ENCODE measurements around the gene BEX2.
"Not testable (repeated sequence)": the region's sequence is repeated elsewhere in the genome, so short reads cannot be mapped to it uniquely, and the experiment has no call there.

The BEX2 gene

GRCh38 chrX:103310555-103311398 is at the start of gene BEX2:
Gene BEX2 (minus strand): TSS chrX:103310990. CDS start chrX:103309976, 1,014 bp downstream.
- peak; percentile 80 for DNase-seq

- DNase-seq, result no peak
Measured at GRCh38 chrX:103360092-103360491, 49.3 kb upstream of the BEX2 start.

DNA sequence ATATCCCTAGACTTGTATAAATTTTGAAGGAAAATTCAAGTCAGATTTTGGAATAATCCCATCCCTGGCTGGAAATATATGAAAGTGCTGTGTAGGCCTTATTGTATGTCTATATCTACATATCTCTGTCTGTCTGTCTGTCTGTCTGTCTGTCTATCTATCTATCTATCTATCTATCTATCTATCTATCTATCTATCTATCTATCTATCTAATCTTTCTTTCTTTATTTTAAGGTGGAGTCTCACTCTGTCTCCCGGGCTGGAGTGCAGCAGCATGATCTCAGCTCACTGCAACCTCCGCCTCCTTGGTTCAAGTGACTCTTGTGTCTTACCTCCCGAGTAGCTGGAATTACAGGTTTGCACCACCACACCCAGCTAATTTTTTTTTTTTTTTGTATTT is 48.8 kb upstream of the BEX2 start:
- DNase-seq, result not testable (repeated sequence)

GRCh38 chrX:103357871-103358270 is 47.1 kb upstream of the BEX2 start:
- no peak for DNase-seq

GRCh38 chrX:103356858-103357257 is 46.1 kb upstream of the BEX2 start:
- DNase-seq, result no peak

GRCh38 chrX:103356130-103356798 is 45.5 kb upstream of the BEX2 start, which contains the start of gene TCEAL9:
Gene TCEAL9 (plus strand): TSS chrX:103356506. CDS start chrX:103357685, 1,179 bp downstream.
- DNase-seq, result no peak

DNA sequence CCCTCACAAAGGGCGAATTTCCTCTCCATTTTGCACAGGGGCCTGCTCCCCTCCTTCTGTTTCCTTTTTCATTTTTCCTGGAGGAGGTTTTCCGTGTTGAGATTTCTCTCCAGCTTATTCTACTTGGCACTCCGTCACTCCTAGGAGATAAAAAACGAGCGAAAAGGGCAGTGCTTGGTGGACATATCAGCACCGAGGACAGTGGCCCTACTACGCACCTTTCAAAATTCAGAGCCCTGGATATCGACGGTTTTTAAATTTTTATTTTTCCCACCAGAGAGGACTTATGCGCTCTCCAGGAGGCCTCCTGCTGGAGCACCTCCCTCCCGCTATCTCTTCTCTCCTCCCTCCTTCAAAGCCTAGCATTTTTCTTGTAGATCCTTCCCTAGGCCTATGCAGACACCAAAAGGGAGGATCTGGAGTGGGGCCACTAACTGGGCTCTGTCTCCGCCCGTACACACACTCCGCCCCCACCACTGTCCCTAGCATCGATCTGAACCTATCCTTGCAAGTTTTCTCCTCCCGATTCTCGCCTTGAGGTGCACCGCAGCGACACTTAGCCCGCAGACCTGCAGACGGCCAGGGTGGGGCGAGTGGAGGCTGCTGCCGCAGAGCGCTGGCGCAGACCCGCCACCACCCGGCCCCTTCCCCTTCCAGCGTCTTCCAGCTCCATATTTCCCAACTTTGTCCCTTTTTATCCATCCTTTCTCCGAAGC is 37.0 kb upstream of the BEX2 start:
- DNase-seq, result no peak

DNA sequence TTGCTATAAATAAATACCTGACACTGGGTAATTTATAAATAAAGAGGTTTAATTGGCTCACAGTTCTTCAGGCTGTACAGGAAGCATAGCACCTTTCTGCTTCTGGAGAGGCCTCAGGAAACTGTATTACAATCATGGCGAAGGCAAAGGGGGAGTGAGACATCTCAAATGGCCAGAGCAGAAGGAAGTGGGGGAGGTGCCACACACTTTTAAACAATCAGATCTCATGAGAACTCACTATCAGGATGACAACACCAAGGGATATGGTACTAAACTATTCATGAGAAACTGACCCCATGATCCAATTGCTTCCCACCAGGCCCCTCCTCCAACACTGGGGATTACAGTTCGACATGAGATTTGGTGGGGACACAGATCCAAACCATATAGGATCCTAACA is 33.8 kb upstream of the BEX2 start:
- DNase-seq, result no peak

- DNase-seq, result peak; percentile 37
Measured at GRCh38 chrX:103343105-103343504, 32.3 kb upstream of the BEX2 start.

DNA sequence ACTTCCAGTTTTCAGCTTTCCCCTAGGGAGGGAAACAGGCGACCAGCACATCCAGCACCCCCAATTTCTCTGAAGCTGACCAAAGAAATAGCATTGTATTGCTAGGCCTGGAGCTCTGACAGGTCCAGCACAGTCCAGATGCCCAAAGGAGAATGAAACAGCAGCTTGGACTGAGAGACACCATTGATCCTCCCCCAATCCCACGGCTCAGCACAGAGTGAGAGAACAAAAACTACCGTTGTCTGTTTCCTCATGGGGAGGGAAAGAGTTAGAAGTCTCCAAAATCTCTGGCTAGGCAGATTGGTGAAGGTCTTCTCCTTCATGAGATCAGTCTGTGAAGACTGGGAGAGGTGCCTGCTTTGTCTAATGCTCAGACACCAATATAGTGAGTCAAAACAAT is 27.9 kb upstream of the BEX2 start:
- no peak for DNase-seq

DNA sequence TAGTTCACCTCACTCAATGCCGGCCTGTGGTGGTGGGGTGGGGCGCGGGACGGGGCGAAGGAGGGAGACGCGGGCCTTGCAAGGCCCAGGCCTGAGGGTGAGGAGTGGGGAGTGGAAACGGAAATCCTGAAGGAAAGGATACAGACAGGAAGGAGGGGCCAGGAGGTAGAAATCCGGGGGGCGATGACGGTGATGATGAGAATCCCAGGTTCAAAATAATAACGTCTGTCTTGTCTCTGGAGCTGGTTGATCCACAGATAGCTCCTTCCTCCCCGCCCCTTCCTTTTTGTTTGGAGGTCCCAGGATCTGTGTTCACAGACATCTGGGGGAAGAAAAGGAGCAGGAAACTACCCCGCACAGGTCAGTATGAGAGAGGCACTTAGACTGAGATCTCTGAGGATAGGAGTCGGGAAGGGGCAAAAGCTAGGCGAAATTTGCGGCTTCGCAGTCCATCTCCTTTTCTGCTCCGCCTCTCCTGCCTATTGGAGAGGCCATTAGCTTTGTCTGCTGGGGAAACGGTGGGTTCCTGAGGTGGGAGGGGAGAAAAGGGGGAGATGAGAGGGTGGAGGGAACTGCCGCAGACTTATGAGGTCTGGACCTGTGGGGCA is 20.0 kb upstream of the BEX2 start:
- DNase-seq, result no peak

DNA sequence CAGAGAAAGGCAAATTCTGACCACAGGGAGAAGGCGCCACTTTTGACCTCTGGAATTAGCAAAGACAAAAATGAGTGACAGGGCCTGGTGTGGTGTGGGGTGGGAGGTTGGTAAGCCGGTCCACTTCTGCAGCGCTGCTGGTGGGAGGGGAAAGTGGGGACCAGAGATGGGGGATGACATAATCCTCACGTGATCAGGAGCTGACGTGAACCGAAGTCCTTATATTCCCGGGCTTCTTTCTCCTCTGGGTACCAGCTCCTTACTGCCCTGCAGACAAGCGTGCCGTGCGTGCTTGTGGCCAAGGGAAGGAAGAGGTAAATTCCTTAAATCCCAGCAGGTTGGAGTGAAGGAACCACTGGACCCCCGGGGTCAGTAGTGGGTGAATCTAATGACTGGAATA is 19.2 kb upstream of the BEX2 start, which contains the start of gene TCEAL7:
Gene TCEAL7, plus strand, starts transcription at position 249 of the 400 bp plus-strand sequence. CDS start 1,165 bp downstream, outside the sequence.
- no peak for DNase-seq

DNA sequence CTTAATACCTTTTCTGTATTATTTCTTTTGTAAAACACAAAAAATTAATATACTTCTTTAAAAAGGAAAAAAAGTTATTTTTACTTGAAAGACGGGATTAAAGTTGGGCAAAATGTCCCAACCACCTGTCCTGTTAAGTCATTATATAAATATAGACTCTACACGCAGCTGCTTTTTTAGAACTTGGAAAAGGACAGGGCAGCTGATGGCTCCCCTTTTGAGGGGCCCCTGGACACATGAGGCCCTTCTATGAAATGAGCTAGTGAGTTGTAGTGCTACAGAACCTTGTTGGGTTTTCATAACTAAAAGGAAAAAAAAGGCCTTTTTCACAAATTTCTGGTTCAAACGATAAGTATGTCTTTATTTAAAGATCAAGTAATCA is 600 bp upstream of the BEX2 start:
- no peak for DNase-seq

DNA sequence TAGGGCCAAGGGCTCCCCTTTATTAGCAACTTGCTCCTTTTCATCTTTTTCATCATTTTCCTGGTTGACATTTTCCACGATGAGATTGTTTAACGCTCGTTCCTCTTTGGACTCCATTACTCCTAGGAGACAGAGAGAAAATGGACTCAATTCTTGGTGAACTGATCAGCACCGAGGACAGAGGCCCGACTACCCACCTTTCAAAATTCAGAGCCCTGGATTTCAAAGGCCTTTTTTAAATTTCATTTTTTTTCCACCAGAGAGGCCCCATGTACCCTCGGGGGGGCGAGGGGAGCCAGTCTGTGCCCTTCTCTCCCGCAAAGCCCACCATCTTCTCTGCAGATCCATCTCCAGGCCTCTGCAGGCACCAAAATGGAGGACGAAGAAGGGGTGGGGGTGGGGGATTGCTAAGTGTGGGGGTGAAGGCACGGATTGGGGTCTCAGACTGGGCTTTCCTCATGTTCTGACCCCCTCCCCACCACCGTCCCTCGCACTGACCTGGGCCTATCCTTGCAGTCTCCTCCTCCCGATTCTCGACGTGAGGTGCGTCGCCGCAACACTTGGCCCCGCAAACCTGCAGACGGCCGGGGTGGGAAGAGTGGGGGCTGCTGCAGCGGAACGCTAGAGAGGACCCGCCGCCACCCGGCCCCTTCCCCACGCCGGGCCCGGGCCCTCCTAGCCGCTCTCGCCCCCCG is 783 bp downstream of the BEX2 start:
- DNase-seq, result no peak

DNA sequence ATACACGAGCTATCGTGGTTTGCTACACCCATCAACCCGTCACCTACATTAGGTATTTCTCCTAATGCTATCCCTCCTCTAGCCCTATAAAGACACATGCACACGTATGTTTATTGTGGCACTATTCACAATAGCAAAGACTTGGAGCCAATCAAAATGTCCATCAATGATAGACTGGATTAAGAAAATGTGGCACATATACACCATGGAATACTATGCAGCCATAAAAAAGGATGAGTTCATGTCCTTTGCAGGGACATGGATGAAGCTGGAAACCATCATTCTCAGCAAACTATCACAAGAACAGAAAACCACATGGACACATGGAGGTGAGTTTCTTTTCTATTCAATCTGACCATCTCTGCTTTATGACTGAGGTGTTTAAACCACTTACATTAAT is 5.1 kb downstream of the BEX2 start:
- DNase-seq, result not testable (repeated sequence)

- DNase-seq, result no peak
Measured at GRCh38 chrX:103304705-103305104, 6.1 kb downstream of the BEX2 start.

GRCh38 chrX:103293118-103293517 is 17.7 kb downstream of the BEX2 start:
- no peak for DNase-seq

GRCh38 chrX:103279624-103280023 is 31.2 kb downstream of the BEX2 start:
- DNase-seq, result no peak

GRCh38 chrX:103276581-103277002 is 34.2 kb downstream of the BEX2 start, which contains the start of gene TCEAL5:
Gene TCEAL5 (minus strand): TSS chrX:103276750. CDS start chrX:103274563, 2,187 bp downstream.
- no peak for DNase-seq

- DNase-seq, result no peak
Measured at GRCh38 chrX:103275947-103276567, 34.7 kb downstream of the BEX2 start.

- DNase-seq, result no peak
Measured at GRCh38 chrX:103274284-103274683, 36.5 kb downstream of the BEX2 start.
